GM19238 (cell line): ENCODE data around the gene C12orf43.

Experiments
- DNase-seq: peaks from one replicate; pipeline ENCODE4 v3.0.0; 2011; ENCODE audit warnings: low spot score; ENCODE audit not compliant: insufficient read length

C12orf43 gene

DNA sequence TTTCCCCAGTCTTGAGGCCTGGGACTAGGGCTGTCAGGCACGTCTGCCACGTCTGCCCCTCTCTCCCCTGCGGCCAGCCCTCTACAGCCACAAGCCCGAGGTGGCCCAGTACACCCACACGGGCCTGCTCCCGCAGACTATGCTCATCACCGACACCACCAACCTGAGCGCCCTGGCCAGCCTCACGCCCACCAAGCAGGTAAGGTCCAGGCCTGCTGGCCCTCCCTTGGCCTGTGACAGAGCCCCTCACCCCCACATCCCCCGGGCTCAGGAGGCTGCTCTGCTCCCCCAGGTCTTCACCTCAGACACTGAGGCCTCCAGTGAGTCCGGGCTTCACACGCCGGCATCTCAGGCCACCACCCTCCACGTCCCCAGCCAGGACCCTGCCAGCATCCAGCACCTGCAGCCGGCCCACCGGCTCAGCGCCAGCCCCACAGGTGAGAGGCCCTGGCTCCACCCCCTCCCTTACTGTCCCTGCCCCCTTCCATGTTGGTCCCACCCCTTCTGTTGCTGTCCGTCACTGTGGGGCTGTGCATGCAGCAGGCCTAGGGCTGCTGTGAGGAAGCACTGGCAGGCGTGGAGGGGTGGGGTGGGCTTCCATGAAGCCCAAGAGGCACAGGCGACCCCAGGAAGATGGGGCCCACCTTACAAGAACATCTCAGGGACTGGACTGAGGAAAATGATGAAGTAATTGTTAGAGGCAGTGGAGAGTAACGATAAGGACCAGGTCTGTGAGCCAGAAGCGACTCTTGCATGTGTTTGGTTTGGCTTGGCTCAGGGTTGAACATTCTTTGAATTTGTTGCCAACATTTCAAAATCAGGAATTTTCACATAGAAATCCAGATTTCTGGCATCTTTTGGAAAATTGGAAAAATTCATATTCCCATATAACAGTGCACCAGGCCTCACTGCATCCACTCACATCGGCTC is 16.8 kb downstream of the C12orf43 start:
- DNase-seq, result no peak

DNA sequence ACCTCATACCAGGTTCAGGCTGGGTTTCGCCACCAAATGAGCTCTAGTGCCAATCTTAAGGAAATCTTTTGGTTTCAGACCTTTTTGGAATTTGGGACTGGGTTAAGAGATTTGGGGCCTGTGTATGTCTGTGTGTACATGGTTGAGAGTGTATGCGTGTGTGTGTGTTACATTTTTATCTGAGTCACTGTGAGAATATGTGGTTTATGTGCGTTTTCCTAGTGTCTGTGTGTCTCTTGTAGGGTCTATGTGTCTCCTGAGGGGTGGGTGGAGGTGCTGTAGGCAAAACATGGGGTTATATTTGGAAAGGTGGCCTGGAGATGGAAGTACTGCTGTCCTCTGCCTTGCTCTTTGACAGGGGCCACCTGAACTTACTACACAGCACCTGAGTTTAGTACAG is 17.9 kb downstream of the C12orf43 start:
- DNase-seq, result no peak

DNA sequence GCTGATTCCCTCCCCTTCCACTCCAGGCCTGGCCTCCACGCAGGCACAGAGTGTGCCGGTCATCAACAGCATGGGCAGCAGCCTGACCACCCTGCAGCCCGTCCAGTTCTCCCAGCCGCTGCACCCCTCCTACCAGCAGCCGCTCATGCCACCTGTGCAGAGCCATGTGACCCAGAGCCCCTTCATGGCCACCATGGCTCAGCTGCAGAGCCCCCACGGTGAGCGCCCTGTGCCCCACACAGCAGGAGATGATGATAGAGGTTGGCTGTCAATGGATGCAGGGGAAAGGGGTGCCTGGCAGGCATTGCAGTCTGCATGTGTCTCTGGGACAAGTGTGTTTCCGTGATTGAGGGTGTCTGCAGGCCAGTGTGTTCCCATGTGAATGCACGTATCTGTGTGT is 18.8 kb downstream of the C12orf43 start:
- no peak for DNase-seq

DNA sequence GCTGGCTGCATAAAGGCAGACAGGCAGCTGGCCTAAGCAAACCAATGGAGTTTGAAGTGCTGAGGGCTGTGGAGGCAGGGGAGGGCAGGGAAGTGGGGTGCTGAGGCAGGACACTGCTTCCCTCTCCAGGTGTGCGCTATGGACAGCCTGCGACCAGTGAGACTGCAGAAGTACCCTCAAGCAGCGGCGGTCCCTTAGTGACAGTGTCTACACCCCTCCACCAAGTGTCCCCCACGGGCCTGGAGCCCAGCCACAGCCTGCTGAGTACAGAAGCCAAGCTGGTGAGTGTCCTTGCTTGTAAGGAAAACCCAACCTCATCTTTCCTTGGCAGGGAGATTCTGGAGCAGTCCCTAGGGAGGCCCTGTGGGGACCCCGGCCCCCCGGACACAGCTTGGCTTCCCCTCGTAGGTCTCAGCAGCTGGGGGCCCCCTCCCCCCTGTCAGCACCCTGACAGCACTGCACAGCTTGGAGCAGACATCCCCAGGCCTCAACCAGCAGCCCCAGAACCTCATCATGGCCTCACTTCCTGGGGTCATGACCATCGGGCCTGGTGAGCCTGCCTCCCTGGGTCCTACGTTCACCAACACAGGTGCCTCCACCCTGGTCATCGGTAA is 20.0 kb downstream of the C12orf43 start:
- no peak for DNase-seq

DNA sequence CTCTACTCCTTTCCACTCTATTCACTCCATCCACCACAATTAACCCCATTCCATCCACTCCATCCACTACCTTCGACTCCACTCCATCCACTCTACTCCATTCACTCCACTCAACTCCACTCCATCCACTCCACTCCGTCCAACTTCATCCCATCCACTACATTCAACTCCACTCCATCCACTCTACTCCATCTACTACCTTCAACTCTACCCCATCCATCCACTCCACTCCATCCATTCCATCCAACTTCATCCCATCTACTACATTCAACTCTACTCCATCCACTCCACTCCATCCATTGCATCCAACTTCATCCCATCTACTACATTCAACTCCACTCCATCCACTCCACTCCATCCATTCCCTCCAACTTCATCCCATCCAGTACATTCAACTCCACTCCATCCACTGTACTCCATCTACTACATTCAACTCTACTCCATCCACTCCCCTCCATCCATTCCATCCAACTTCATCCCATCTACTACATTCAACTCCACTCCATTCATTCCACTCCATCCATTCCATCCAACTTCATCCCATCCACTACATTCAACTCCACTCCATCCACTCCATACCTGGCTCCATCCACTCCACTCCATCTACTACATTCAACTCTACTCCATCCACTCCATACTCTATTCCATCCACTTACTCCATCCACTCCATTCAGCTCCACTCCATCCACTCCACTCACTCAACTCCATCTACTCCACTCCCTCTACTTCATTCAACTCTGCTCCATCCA is 21.5 kb downstream of the C12orf43 start:
- no peak for DNase-seq

DNA sequence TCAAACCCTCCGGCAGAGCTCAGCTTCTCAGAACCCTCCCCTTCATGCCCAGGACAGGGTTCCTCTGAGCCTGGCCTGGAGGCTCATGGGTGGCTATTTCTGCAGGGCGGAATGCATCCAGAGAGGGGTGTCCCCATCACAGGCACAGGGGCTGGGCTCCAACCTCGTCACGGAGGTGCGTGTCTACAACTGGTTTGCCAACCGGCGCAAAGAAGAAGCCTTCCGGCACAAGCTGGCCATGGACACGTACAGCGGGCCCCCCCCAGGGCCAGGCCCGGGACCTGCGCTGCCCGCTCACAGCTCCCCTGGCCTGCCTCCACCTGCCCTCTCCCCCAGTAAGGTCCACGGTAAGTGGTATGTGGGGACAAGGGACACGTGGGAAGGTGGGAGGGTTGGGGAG is 22.2 kb downstream of the C12orf43 start:
- no peak for DNase-seq

DNA sequence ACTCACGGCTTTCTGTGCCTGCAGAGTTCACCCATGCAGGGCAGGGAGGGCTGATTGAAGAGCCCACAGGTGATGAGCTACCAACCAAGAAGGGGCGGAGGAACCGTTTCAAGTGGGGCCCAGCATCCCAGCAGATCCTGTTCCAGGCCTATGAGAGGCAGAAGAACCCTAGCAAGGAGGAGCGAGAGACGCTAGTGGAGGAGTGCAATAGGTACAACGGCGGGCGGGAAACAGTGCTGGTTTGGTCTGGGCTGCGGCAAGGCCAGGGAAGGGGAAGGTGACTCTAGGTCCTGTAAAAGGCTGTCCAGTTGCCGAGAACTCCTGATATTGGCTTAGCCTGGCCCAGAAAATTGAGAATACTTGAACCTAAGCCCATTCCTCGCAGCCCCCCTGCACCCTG is 22.8 kb downstream of the C12orf43 start:
- DNase-seq, result no peak

DNA sequence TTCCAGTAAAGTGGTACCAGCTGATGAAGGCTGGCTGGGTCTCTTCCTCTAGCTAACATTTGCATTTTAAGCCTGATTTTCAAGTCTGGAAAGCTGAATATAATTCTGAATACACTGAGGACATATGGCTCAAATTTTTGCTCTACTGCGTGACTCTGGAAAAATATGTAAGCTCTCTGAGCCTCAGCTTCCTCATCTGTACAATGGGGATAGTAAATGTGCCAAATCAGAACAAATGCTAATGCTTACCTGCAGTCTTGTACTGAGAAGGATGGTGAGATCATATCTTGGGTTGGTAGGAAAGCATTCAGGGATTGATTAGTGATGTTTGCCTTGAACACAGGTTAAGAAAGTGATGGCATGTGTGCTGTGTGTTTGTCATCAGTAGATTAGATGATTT is 23.3 kb downstream of the C12orf43 start:
- no peak for DNase-seq

DNA sequence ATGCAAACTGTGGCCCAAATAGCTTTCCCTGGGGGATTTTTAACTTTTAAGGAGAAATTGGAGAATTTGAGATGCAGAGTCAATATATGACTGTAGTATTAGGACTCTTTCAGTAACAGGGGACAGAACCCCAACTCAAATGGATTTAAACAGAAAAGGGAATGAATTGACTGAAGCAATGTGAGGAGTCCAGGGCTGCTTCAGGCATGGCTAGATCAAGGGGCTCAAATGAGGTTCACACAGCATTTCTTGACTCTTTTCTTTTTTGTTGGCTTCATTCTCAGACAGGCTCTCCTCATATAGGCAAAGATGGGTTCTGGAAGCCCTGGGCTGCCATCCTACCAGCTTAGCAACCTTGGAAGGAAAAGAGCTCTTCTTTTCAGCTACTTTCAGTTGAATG is 24.3 kb downstream of the C12orf43 start:
- DNase-seq, result no peak

DNA sequence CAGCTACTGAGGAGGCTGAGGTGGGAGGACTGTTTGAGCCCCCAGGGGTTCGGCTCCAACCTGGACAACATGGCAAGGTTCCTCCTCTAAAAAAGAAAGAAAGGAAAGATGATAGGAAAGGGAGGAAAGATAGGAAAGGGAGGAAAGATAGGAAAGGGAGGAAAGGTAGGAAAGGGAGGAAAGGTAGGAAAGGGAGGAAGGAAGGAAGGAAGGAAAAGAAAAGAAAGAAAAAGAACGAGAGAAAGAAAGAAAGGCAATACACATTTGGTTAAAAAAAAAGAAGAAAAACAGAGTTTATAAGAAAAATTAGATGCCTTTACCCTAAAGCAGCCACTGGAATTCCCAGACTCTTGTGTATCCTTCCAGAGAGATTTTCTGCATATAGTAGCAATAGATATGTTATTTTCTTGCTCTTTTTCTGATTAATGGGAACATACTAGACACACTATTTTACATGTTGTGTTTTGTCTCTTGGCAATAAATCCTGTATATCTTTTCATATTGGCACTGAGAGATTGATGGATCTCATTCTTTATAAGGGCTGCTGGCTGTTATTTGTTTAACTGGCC is 25.7 kb downstream of the C12orf43 start:
- no peak for DNase-seq

DNA sequence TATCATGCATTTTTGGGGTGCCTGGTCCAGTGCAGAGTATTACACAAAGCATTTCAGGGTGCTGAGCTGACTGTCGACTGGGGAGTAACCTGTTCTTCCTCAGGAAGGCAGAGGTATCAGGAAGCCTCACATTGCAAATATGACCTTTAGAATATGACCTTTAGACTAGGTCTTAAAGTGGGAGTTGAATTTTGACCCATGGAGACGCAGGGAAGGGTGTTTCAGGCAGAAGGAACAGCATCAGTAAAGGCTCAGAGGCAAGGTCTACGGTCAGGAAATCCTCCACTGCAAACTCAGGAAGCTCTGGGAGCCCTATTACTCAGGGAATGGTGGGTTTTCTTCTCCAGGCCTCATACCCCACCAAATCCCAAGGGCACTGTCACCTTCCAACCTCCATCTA is 26.6 kb downstream of the C12orf43 start:
- DNase-seq, result no peak

DNA sequence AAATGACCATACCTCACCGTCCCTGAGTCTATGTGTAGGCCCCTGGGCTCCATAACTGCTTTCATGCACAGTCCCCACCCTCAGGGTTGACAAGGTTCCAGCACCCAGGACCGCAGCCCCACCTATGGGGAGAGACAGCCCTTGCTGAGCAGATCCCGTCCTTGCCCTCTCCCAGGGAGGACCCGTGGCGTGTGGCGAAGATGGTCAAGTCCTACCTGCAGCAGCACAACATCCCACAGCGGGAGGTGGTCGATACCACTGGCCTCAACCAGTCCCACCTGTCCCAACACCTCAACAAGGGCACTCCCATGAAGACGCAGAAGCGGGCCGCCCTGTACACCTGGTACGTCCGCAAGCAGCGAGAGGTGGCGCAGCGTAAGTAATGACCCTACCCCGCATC is 27.6 kb downstream of the C12orf43 start:
- DNase-seq, result no peak

DNA sequence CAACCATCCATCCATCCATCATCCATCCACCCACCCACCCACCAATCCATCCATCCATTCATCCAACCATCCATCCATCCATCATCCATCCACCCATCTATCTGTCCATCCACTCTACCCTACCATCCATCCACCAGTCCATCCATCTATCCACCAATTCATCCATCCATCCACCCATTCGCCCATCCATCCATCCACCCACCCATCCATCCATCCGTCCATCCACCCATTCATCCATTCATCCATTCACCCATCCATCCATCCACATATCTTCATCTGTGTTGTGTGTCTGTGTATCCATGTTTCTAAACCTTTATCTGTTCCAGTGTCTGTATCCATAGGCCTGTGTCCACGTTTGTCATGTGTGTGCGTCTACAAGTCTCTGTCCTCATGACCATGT is 28.1 kb downstream of the C12orf43 start:
- no peak for DNase-seq

DNA sequence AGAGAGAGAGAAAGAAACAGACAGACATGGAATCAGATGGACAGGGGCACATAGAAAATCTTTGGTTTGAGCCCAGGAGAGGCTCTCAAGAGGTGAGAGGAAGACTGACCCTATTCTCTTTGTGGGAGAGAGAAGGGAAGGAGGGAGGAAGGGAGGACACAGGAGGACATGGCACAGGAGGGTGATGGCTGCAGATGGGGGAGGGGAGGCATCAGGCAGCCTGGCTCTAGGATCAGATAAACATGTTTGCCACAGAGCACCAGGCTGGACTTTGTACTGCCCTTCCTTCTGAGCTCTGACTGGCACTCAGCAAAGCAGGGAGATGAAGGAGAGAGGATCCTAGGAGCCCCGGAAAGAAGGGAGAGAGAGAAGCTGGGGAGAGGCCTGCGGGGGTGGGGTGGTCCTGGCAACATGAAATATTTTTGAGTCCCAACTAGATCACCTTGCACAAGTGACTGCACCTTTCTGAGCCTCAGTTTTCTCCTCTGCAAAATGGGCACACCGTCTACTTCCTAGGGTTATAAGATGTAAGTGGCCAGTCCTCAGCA is 31.9 kb downstream of the C12orf43 start:
- DNase-seq, result no peak

DNA sequence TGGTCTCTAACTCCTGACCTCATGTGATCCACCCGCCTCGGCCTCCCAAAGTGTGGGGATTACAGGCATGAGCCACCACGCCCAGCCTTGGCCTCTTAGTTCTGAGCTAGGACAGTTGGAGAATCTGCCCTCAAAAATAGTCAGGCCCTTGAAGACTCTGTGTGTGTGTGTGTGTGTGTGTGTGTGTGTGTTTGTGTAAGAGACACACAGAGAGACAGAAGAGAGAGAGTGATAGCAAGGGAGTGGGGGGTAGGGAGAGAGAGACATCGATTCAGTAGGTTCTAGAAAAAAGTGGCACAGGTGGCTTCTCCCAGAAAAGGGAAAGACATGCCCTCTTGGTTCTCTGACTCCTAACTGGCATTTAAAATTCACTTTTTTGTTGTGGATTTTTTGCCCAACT is 32.5 kb downstream of the C12orf43 start:
- DNase-seq, result no peak

DNA sequence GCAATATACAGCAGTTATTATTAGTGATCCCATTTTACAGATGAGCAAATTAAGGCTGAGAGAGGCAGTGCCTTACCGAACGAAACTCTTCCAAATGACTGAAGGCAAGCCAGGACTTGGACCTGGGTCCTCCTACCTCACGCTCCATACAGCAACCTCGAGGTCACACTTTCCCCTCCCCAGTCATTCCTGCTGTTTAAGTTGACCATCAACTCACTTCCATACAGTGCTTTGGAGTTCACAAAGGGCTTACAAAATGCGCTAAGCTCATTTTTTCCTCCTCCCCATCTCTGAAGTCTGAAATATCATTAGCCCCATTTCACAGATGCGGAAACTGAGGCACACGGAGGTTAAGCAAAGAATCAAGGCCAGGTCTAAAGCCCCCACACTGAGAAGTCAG is 33.6 kb downstream of the C12orf43 start:
- no peak for DNase-seq

DNA sequence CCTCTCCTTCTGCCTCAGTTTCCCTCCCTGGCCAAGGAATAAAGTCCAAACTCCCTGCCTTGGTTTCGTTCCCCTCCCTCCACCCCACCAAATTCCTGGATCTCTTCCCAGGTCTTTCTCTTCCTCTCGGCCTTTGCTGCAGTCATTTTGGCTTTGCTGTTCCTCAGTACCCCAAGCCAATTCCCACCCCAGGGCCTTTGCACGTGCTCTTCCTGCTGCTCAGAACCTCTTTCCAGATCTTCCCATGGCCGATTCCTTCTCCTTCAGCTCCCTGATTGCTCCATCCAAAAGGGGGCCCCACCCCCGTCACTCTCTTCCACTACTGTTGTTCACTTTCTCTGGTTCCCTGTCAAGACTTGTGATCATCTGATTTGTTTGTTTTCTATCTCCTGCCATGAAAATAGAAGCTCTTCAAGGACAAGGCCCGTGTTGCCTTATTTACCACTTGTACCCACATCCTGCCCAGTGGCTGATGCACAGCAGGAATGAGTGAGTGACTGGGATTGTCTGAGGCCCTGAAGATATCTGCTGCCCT is 34.8 kb downstream of the C12orf43 start:
- no peak for DNase-seq

DNA sequence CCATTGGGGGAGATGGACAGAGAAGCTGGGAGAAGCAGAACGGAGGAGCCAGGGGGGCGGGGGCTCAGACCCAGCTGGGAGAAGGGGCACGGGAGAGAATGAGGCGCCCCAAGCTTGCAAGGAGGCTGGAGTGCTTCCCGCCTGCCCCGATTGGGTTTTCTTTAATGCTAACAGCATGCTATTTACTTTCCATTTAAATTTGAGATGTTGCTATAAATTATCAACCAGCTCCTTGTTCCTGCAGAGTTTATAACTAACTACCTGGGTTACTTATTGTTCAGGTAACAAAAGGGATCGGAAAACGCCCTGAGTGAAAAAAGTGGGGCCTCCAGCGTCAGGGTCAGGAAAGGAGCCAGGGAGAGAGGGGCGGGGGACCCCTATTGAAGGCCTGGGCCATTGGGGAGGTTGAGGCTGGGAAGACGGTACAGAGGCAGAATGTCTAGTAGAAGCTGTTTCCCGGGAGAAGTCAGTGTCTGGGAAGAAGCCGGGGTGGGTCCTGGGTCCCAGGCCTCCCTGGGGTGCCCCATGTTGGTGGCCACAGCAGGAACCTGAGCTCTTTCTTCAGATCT is 35.4 kb downstream of the C12orf43 start:
- no peak for DNase-seq

DNA sequence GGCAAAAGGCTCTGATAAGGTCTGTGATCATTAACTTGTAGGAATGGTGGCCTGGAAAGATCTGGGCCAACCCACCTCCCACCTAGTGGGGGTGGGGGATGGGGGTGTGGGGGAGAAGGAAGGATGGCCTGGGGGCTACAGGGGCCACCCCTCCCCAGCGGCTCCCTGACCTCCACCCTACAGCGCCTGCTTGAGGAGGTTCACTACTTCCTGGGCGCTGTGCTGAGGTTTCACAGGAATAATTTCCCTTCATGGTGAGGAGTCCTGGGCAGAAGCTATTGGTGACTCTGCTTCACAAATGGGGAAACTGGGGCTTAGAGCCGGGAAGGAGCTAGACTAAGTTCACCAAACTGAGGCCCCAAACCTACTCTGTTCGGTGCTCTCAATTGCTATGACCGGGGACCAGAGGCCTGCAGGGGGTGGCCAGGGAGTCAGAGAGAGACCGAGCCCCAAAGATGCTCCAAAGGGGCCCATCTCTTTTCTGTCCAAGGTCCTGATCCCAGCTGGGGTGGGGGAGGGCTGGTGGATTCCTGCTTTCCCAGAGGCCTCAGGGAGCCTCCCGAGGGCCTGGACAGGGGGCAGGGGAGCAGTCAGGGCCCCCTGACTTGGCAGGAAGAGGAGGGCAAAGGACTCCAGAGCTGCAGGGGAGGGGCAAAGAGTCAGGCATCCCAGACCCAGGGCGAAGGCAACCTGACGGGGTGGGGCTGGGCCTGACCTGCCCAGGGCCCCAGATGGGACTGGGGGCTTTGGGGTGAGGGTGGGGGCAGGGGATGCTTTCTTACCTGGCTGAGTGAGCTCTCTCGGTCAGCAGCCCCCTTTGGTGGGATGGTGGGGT is 36.2 kb downstream of the C12orf43 start:
- DNase-seq, result no peak

DNA sequence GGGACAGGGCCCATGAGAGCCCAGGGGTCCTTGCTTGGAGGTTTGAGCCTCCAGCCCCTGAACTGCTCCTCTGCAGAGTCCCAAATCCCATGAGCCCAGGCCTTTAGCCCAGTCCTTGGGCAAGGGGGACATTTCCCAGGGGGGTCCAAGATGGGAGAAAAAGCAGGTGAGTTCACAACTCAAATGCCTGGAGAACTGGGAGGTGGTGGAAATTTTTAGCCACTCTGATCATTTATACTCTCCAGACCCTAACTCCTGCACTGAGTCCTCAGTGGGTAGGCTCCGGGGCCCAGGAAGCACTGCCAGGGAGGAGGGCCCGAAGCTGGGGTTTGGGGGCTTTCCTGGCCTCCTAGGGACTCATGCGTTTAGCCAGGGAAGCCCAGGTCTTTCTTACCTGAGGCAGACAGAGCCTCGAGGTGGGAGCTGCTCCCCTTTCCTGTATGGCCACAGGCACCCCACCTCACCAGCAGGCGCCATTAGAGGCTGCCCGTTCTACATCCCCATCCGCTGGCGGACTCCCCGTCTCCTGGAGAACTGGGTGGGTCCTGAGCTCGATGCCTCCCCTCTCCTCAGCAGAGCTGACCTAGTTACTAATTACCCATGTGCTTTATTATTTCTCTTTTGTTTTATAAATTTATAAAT is 36.9 kb downstream of the C12orf43 start:
- DNase-seq, result no peak
